Iris pigment epithelial cell (primary cell): ENCODE measurements around the gene RASSF8.
A peak's percentile ranks its signal among the peaks of the same experiment; 100 is the strongest.

Experiments
- DNase-seq: peaks from one replicate; pipeline ENCODE4 v3.0.0-alpha.2; 2011; ENCODE audit warnings: low read depth

RASSF8 gene

GRCh38 chr12:25958428-25959070, at the start of gene RASSF8:
Gene RASSF8, plus strand, starts transcription at chr12:25958682. Its CDS starts 96,662 bp downstream, at chr12:26055344.
- peak; percentile 81 for DNase-seq

- DNase-seq, result no peak
Measured at GRCh38 chr12:25914551-25914950, 43.9 kb upstream of the RASSF8 start.

- peak; percentile 9 for DNase-seq
Measured at GRCh38 chr12:25924491-25925001, 33.9 kb upstream of the RASSF8 start.

GRCh38 chr12:25925064-25925463, 33.4 kb upstream of the RASSF8 start:
- no peak for DNase-seq

- DNase-seq, result no peak
Measured at GRCh38 chr12:25926536-25926935, 31.9 kb upstream of the RASSF8 start.

GRCh38 chr12:25929142-25929541, 29.3 kb upstream of the RASSF8 start:
- no peak for DNase-seq

- no peak for DNase-seq
Measured at GRCh38 chr12:25932971-25933370, 25.5 kb upstream of the RASSF8 start.

GRCh38 chr12:25934456-25934855, 24.0 kb upstream of the RASSF8 start:
- DNase-seq, result no peak

- DNase-seq, result no peak
Measured at GRCh38 chr12:25935355-25936144, 22.9 kb upstream of the RASSF8 start.

- DNase-seq, result no peak
Measured at GRCh38 chr12:25937096-25937495, 21.4 kb upstream of the RASSF8 start.

- no peak for DNase-seq
Measured at GRCh38 chr12:25938581-25938980, 19.9 kb upstream of the RASSF8 start.

- no peak for DNase-seq
Measured at GRCh38 chr12:25939606-25940005, 18.9 kb upstream of the RASSF8 start.

GRCh38 chr12:25940886-25941285, 17.6 kb upstream of the RASSF8 start:
- no peak for DNase-seq

GRCh38 chr12:25942709-25943108, 15.8 kb upstream of the RASSF8 start:
- peak; percentile 34 for DNase-seq

GRCh38 chr12:25943940-25944339, 14.5 kb upstream of the RASSF8 start:
- peak; percentile 30 for DNase-seq

GRCh38 chr12:25949343-25949742, 9.1 kb upstream of the RASSF8 start:
- no peak for DNase-seq

GRCh38 chr12:25950329-25951115, 8.0 kb upstream of the RASSF8 start:
- no peak for DNase-seq

- DNase-seq, result peak; percentile 82
Measured at GRCh38 chr12:25957793-25958427, 572 bp upstream of the RASSF8 start.

- DNase-seq, result peak; percentile 93
Measured at GRCh38 chr12:25959071-25959961, 834 bp downstream of the RASSF8 start.

- DNase-seq, result no peak
Measured at GRCh38 chr12:25960143-25960542, 1.7 kb downstream of the RASSF8 start.

GRCh38 chr12:25960961-25961360, 2.5 kb downstream of the RASSF8 start:
- DNase-seq, result no peak
